Esophagus muscularis mucosa (tissue), 4 donors: ENCODE measurements around the gene AKNAD1. TPM values are rescaled to one million over a fixed set of nuclear protein-coding genes. Genes with fewer than 3 reads are reported as not detected.

ENCODE experiments used
- DNase-seq: peaks from one replicate; pipeline ENCODE4 v3.0.0-alpha.2; 2017; ENCODE audit errors: extremely low spot score
- H3K27ac ChIP-seq, 4 donors: fragments of 200-600 bp; sonication (generic); replicated peaks in 1 of 4; 1 replicate in 3 of 4; 2 replicates in 1 of 4; pipeline ENCODE4 v1.5.1; 2016 to 2019; ENCODE audit warnings: mild to moderate bottlenecking in 1 of 4
- H3K27me3 ChIP-seq, 4 donors: fragments of 200-600 bp; sonication (generic); one replicate each; pipeline versions ENCODE4 v1.5.1 to v1.6.0; 2016 to 2019
- H3K36me3 ChIP-seq, 4 donors: fragments of 200-600 bp; sonication (generic); one replicate each; pipeline ENCODE4 v1.5.1; 2016 to 2019
- H3K4me1 ChIP-seq, 4 donors: fragments of 200-600 bp; sonication (generic); one replicate each; pipeline ENCODE4 v1.5.1; 2016 to 2019
- H3K4me3 ChIP-seq, 4 donors: fragments of 200-600 bp; sonication (generic); 1 replicate in 2 of 4; 2 replicates in 2 of 4; pipeline ENCODE4 v1.5.1; 2016 to 2019; ENCODE audit warnings: mild to moderate bottlenecking in 4 of 4, moderate library complexity in 1 of 4
- H3K9me3 ChIP-seq, 4 donors: fragments of 200-600 bp; sonication (generic); 1 replicate in 3 of 4; 2 replicates in 1 of 4; pipeline ENCODE4 v1.5.1; 2016 to 2019
- EP300 ChIP-seq: sonication (generic); formaldehyde crosslinking; IDR thresholded peaks from one replicate; pipeline ENCODE4 v1.6.1; 2017; ENCODE audit warnings: antibody characterized with exemption
- POLR2A ChIP-seq: fragments of 450-650 bp; IDR thresholded peaks from one replicate; pipeline ENCODE4 v1.6.1; 2017; ENCODE audit warnings: antibody characterized with exemption, moderate library complexity, mild to moderate bottlenecking, low read depth
- POLR2AphosphoS5 ChIP-seq, 2 donors: sonication (generic); formaldehyde crosslinking; IDR thresholded peaks; one replicate each; pipeline ENCODE4 v1.6.1; 2017; ENCODE audit warnings: antibody characterized with exemption in 2 of 2
- WGBS: methylation state at CpG from one replicate; pipeline ENCODE4 v1.1.5; 2018; 5-methylcytosine and 5-hydroxymethylcytosine counted together
- intact Hi-C: fragments of 100-400 bp; cut with DNase I; formaldehyde crosslinking; loops from one replicate; pipeline ENCODE4 v1.15.1; 2023
- total RNA-seq, 4 donors: library from RNA; depleted of rRNA; stranded (reverse); fragments of >200 nt; gene quantifications; one replicate each; pipeline versions ENCODE4 v1.1.0 to v1.2.1, GENCODE V29; 2016
- TF ChIP-seq, protein P1 (sequence below), 3 experiments: fragments of 200-600 bp in 2 of 3; fragments of 450-650 bp in 1 of 3; sonication (generic) in 2 of 3; IDR thresholded peaks; one replicate each; pipeline ENCODE4 v1.5.1; 2017 to 2019; ENCODE audit warnings: antibody characterized with exemption in 3 of 3, mild to moderate bottlenecking in 2 of 3, moderate library complexity in 1 of 3

The AKNAD1 gene
- total RNA-seq, 4 donors from 2014 or later = 0.13 to 7.5 (median 1.5) TPM

DNA sequence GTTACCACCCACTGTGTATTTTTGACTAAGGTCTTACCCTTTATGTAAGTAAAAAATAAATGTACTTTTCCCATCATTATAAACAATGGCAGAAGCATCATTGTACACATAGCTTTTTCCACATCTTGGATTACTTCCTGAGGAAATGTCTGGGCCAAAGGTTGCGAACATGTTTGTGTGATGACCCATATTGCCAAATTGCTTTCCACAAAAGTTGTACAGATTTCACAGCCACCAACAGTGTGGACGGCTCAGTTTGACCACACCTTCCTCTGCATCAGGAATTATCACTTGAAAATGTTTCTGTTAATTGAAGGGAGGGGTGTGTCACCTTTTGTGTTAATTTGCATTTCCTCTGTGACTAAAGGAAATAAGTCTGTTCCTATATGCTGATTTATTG lies 25.7 kb downstream of the AKNAD1 start:
- intact Hi-C loops = loop anchor here (5.0 kb wide), 1 partner anchor 46 kb away; the partner anchor contains the start of gene GPSM2
- Histone ChIP-seq H3K27ac (peak overlapping the region; percentile 88 to 92 (median 90)), H3K4me1 (peaks cover 26 to 56% (median 52%) of the 10 kb centered on the region in 4 donors), H3K4me3 (peak overlapping the region in 2 of 4 donors; percentile 42 to 45), H3K36me3 (no peaks in the 10 kb centered on the region), H3K27me3 (no peaks in the 10 kb centered on the region), H3K9me3 (no peaks in the 10 kb centered on the region)
- peak; percentile 57 for DNase-seq
- WGBS = 18% methylated on average over 2 of the region's 2 CpGs
- peak; percentile 37 to 47 for TF ChIP-seq POLR2AphosphoS5 (IDR thresholded peaks at IDR 0.05)
- TF ChIP-seq EP300 = no peak
- TF ChIP-seq, protein P1, sequence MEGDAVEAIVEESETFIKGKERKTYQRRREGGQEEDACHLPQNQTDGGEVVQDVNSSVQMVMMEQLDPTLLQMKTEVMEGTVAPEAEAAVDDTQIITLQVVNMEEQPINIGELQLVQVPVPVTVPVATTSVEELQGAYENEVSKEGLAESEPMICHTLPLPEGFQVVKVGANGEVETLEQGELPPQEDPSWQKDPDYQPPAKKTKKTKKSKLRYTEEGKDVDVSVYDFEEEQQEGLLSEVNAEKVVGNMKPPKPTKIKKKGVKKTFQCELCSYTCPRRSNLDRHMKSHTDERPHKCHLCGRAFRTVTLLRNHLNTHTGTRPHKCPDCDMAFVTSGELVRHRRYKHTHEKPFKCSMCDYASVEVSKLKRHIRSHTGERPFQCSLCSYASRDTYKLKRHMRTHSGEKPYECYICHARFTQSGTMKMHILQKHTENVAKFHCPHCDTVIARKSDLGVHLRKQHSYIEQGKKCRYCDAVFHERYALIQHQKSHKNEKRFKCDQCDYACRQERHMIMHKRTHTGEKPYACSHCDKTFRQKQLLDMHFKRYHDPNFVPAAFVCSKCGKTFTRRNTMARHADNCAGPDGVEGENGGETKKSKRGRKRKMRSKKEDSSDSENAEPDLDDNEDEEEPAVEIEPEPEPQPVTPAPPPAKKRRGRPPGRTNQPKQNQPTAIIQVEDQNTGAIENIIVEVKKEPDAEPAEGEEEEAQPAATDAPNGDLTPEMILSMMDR (IDR thresholded peaks at IDR 0.05) = no peak
- no peak for TF ChIP-seq POLR2A

DNA sequence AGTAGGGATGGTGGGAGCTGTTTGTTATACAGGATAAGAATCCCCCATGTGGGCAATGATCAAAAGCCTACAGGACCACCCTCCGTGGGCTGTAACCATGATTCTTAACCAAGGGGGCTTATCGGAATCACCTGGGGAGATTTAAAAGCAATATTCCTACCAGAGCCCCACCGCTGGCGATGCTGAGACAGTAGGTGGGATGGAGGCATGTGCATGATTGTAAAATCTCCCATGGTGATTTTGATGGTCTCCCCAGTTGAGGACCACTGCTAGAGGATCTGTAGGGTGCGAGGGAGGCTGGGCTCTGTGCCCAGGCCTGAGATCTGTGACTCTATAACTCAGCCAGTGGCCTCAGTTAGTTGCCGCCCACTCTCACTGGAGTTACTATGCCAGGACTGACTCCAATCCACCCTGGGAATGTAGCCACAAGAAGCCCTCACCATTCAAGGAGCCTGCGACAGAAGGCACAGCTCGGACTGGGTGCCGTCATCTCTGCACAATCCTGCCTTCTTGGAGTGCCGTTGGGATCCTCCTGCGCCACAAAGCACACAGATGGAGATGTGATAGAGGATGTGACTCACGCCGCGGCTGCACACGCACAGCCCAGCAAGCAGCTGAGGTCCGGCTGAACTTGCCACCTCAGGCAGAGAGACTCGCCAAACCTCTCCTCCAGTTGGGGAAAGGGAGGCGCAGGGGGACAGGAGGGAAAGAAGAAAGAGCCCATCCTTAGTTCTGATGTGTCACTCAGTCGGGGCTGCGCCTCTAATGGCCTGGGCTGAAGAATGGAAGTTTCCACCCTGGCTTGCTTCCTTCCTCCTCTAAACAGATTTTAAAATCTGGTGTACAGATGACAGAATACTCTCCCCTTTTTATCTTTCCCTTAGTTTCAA lies 26.5 kb downstream of the AKNAD1 start:
- H3K27ac ChIP-seq = peak overlapping the region; percentile 88 to 92 (median 90)
- no peaks in the 10 kb centered on the region for H3K9me3 ChIP-seq
- 38% methylated on average over 9 of the region's 20 CpGs for WGBS
- TF ChIP-seq POLR2AphosphoS5 (IDR thresholded peaks at IDR 0.05) (peak; percentile 89 to 90), EP300 (no peak)
- peak overlapping the region; percentile 35 to 46 (median 44) for H3K4me3 ChIP-seq
- peak; percentile 96 for DNase-seq
- peaks cover 26 to 61% (median 57%) of the 10 kb centered on the region in 4 donors for H3K4me1 ChIP-seq
- H3K27me3 ChIP-seq = no peaks in the 10 kb centered on the region
- no peaks in the 10 kb centered on the region for H3K36me3 ChIP-seq
- intact Hi-C loops = loop anchor here (5.0 kb wide), 1 partner anchor 47 kb away; the partner anchor contains the start of gene GPSM2

DNA sequence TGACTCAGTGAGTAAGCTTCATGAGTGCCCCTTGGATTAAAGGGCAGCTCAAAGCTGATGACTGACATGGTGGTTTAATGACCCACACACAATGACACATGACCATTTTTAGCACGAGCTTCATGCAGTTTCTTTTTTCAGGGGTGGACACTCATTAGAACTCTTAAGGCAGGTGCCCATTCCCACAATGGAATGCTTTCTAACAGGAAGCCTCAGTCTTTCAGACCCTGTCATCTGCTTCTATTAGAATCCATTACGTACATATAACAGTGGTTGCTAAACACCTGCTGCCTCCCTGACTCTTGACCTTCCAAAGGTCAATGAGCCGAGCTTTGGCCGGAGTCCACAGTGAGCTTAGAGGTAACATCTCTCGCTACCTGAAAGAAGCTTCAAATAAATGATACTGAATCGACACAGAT lies 27.4 kb downstream of the AKNAD1 start:
- TF ChIP-seq EP300 = no peak
- no peak for TF ChIP-seq POLR2AphosphoS5 (IDR thresholded peaks at IDR 0.05)
- TF ChIP-seq, protein P1 (IDR thresholded peaks at IDR 0.05) = no peak
- H3K4me1 ChIP-seq = peaks cover 26 to 61% (median 57%) of the 10 kb centered on the region in 4 donors
- peak overlapping the region in 2 of 4 donors; percentile 42 to 45 for H3K4me3 ChIP-seq
- 64% methylated on average over 6 of the region's 6 CpGs for WGBS
- no peaks in the 10 kb centered on the region for H3K27me3 ChIP-seq
- peak overlapping the region; percentile 88 to 92 (median 90) for H3K27ac ChIP-seq
- no peaks in the 10 kb centered on the region for H3K36me3 ChIP-seq
- intact Hi-C loops = no loop called here
- DNase-seq = peak; percentile 86
- no peaks in the 10 kb centered on the region for H3K9me3 ChIP-seq

DNA sequence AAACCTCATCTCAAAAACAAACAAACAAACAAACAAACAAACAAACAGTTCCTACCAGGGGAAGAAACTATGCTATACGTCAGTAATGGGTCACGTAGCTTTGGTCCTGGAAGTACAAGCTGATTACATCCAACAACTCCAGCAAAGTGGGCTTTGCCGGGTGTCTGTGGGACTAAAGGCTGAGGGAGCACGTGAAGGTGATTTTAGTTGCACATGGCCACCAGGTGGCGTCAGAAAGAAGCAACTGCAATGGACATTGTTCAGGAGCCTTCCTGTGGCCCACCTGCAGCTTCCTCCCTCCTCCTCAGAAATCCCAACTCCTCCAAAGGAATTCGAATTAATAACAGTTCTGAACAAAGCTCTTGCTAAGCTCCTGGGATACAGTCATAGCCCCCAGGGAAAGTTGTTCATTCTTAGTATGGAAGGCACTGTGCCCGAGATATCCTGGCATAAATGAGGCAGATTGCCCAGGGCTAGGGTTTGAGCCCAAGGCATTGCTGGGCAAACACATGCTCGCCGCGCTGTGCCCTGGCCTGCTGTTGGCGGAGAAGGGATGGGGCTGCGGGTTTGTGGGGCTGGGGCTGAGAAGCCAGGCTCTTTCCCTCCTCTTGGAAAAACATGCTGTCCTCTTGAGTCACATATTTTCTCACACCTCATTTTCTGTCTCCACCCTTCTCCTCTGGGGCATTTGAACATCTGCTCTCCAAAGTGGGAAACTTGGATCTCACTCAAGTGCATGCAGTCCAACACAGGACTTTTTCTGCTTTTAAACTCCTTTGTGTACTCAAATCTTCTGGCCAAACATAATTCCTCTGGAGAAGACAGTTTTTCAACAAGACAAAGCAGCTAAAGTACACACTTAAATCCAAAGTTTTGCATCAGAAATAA lies 28.6 kb downstream of the AKNAD1 start:
- H3K4me1 ChIP-seq = peaks cover 26 to 61% (median 57%) of the 10 kb centered on the region in 4 donors
- DNase-seq = peak; percentile 95
- H3K4me3 ChIP-seq = peak overlapping the region; percentile 31 to 45 (median 36)
- no peaks in the 10 kb centered on the region for H3K27me3 ChIP-seq
- peak overlapping the region; percentile 88 to 92 (median 90) for H3K27ac ChIP-seq
- no peaks in the 10 kb centered on the region for H3K36me3 ChIP-seq
- H3K9me3 ChIP-seq = no peaks in the 10 kb centered on the region
- TF ChIP-seq POLR2AphosphoS5 (IDR thresholded peaks at IDR 0.05) = peak; percentile 68 to 88
- TF ChIP-seq POLR2A = no peak
- TF ChIP-seq EP300 = peak; percentile 46
- TF ChIP-seq, protein P1 (IDR thresholded peaks at IDR 0.05) = peak; percentile 77 to 83 (median 78)
- WGBS = 13% methylated on average over 11 of the region's 12 CpGs
- intact Hi-C loops = loop anchor here (1.0 kb wide), 1 partner anchor 70 kb away; no protein-coding TSS in a partner anchor
